Activated T-helper 1 cell treated with Interleukin-2 at 50 U/mL for 16 hours (primary cell): ENCODE measurements around the gene GFPT1.
"Not testable (repeated sequence)": the region's sequence is repeated elsewhere in the genome, so short reads cannot be mapped to it uniquely, and the experiment has no call there.

Experiments
- DNase-seq: peaks from one replicate; pipeline ENCODE4 v3.0.0-alpha.2; 2020; ENCODE audit warnings: low read depth

GFPT1 gene

DNA sequence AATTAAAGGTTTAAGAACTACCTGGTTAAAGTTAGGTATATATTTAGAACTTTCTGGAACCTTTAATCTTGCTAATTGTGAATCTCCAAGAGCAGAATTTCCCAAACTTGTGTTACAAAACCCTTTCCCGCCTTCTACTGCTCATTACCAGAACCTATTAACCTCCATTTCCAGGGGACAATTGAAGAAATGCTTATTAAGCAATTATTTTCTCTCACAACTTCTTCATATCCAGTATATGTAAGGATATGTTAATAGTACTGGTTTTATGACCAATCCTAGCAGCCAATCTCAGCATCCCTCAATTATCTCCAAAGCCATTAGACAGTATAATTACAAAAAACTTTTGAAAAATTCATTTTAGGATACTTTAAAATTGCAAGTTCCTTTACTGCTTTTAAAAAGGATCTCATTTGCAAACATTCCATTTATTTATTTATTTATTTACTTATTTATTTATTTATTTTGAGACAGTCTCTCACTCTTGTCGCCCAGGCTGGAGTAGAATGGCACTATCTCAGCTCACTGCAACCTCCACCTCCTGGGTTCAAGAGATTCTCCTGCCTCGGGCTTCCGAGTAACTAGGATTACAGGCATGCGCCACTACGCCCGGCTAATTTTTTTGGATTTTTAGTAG lies 3.7 kb downstream of the GFPT1 start:
- no peak for DNase-seq

DNA sequence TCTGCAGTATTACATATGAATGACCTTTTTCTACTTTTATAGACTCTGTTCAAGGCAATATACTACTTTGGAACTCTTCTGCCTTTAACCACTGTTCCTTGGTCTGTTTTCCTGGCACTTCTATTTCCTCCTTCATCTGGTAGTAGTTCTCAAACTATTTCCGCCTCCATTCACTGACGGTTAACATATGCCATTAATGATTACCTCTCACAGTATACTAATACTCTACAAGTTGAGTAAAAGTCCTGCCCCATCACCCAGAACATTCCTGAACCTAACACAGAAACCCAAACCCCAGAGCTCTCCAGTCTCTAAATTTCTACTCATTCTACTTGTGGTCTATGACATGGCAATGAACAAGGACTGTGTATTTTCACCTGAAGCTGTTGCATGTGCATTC lies 4.5 kb downstream of the GFPT1 start:
- no peak for DNase-seq

DNA sequence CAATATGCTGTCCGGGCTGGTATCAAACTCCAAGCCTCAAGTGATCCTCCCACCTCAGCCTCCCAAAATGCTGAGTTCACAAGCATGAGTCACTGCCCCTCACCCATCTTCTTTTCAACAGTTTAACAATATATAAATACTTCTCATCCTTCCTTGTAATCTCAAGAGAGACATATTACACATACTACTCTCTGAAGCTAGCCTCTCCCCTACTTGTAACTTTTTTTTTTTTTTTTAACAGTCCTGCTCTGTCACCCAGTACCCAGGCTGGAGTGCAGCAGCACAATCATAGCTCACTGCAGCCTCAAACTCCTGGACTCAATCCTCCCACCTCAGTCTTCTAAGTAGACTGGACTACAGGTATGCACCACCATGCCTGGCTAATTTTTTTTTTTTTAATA lies 5.7 kb downstream of the GFPT1 start:
- no peak for DNase-seq

DNA sequence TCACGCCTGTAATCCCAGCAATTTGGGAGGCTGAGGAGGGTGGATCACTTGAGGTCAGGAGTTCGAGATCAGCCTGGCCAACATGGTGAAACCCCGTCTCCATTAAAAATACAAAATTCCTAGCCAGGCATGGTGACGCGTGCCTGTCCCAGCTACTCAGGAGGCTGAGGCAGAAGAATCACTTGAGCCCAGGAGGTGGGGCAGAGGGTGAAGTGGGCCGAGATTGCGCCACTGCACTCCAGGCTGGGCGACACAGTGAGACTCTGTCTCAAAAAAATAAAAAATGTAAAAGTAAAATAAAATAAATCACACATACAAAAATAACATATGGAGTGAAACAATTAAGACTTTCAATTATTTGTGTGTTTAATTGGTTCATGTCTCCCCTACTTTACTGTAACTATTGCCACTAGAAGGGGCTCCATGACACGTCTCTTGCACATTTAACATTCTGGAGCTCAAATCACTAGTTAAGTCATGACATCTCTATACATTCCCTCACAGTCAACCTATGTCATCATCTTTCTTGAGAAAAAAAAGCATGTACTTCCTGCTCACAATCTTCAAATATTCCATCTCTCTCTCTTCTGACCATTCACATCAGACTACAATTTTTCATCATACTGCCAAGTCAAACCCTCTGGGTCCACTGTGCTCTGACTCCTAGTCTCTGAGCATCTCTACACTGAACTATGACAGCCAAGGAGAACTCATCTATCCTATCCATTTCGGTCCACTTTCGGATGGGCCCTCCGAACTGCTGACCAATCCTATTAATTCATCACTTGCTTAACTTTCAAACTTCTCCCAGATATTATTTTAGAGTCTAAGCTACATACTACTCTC lies 6.7 kb downstream of the GFPT1 start:
- no peak for DNase-seq

DNA sequence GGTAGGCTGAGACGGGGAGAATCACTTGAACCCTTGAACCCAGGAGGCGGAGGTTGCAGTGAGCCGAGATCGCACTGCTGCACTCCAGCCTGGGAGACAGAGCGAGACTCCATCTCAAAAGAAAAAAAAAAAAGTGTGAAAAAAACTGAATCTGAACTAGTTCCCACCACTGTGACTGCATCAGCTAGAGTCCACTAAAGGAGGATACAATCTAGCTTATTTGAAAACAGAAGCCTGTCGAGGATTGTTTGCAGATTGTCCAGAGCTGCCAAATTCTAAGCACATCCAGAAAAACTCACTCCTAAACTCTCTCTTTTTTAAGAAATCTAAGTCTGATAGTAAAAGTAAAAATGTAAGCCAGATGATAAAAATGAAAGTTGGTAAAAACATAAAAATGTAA lies 10.6 kb downstream of the GFPT1 start:
- DNase-seq, result no peak

- DNase-seq, result no peak
These were observed 11.3 kb downstream of the GFPT1 start for GRCh38 chr2:69375494-69376353.

DNA sequence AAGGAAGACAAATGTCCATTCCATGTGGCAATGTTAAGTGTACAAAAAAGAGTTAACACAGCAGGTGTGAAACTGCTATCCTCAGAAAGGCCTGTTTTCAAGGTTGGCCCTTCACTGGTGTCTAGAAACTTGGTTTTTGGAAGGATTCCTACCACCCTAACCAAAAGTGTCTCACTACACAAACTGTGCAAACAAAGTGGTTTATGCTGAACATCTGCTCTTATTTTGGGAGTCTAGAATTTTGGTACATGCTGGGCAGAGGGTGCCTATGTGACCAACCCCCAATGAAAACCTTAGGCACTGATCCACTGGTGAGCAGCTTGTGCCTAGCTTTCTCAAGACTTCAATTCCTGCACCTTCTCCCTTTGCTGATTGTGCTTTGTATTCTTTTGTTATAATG lies 14.3 kb downstream of the GFPT1 start:
- DNase-seq, result no peak

DNA sequence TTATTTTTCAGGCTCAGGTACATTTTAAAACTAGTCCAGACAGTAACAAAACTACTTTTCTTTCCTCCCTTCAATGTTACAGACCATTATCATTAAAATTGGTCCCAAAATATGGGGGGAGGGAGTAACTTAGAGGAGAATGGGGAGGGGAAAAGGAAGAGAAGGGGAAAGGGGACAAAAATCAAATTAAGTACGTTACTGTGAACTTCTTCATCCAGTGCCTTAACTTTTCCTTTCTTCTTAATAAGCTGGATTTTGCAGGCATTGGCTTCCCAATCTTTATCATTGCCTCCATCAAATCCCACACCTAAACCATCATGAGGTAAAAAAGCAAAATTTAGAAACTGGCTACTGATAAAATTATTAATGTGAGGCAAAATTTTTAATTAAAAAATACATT lies 17.2 kb downstream of the GFPT1 start:
- DNase-seq, result no peak

GRCh38 chr2:69368588-69368987 lies 18.4 kb downstream of the GFPT1 start:
- DNase-seq, result no peak

DNA sequence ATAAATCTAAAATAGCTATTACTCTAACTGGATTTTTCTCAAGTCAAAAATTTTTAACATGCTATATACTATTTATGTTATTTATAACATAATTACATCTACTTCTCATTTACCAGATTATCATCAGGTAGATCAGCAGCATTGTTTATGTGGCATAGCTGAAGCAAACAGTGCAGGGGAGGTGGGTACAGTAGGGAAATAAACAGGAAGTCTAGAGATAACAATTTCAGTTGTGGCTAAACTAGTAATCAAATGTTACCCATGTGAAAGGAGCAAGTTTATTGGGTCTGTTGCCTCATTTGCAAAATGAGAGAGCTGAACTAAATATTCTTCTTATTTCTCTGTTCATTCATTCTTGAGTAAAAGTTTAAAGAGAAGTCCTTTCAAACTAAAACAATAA lies 27.7 kb downstream of the GFPT1 start:
- DNase-seq, result no peak

- DNase-seq, result no peak
These were observed 28.1 kb downstream of the GFPT1 start for GRCh38 chr2:69358914-69359313.

DNA sequence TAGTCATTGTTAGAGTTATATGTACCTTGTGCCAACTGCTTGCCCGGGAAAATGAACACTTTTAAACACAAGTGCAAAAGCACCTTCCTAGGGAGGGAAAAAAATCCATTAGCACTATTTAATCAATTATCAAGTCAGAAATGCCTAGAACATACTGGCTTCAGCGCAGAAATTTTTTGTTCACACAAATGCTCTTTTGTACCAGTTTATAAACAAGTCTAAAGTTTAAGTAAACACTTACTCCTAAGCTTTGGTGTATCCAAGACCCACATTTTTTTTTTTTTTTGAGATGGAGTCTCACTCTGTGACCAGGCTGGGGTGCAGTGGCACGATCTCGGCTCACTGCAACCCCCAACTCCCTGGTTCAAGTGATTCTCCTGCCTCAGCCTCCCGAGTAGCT lies 30.6 kb downstream of the GFPT1 start:
- no peak for DNase-seq

DNA sequence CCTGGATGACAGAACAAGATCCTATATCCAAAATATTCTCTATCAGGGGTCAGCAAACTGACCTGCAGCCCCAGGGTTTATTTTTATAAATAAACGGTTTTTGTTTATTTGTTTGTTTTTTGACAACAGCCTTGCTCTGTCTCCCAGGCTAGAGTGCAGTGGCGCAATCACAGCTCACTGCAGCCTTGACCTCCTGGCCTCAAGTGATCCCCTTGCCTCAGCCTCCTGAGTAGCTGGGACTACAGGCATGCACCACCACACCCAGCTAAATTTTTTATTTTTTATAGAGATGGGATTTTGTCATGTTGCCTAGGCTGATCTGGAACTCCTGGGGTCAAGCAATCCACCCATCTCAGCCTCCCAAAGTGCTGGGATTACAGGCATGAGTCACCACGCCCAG lies 32.1 kb downstream of the GFPT1 start:
- not testable (repeated sequence) for DNase-seq

DNA sequence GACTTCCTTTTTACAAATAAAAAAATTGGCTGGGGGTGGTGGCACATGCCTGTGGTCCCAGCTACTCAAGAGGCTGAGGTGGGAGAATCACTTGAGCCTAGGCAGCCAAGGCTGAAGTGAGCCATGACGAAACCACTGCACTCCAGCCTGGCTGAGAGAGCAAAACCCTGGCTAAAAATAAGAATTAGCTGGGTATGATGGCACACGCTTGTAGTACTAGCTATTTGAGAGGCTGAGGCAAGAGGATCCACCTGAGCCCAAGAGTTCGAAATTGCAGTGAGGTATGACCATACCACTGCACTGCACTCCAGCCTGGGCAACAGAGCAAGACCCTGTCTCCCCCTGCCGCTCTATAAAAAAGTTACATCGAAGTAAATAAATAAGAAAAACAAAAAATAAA lies 33.7 kb downstream of the GFPT1 start:
- no peak for DNase-seq

GRCh38 chr2:69348781-69349180 lies 38.2 kb downstream of the GFPT1 start:
- DNase-seq, result no peak

- DNase-seq, result no peak
These were observed 41.6 kb downstream of the GFPT1 start for GRCh38 chr2:69345434-69345833.

GRCh38 chr2:69344305-69344704 lies 42.7 kb downstream of the GFPT1 start:
- DNase-seq, result no peak

GRCh38 chr2:69340101-69340775 lies 46.8 kb downstream of the GFPT1 start:
- DNase-seq, result no peak

DNA sequence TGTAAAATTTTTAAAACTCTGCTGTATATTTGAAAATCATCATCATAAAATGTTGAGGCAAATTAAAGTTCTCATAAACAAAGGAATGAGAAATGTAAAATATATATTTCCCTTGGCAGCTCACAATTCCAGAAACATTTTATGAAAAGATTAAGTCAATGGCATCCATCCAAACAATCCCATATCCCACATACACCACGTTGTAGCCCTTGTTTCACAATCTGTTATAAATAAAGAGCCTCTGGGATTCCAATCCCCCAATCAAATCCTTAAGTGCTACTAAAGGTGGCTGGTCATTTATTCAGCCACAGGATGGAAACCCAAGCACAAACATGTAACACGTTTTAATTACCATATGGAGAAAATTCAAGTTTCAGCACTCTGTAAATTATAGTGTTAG lies 51.7 kb downstream of the GFPT1 start:
- DNase-seq, result no peak

DNA sequence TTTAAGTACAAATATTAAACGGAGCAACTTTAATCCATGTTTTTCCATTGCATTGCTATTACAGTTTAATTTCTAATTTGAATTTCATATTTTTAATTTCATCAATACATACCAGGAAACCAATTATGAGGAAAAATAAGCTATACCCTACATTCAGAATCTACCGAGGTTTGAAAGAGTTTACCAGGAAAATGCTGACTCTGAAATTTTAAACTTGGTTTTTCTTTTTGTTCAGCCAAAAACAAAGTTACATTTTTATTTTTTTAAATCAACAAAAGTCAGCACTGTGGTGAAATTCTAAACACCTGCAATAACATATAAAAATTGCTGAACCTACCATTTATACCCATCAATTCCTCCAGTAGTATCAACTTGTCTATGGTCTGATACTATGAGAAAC lies 53.7 kb downstream of the GFPT1 start:
- DNase-seq, result no peak

DNA sequence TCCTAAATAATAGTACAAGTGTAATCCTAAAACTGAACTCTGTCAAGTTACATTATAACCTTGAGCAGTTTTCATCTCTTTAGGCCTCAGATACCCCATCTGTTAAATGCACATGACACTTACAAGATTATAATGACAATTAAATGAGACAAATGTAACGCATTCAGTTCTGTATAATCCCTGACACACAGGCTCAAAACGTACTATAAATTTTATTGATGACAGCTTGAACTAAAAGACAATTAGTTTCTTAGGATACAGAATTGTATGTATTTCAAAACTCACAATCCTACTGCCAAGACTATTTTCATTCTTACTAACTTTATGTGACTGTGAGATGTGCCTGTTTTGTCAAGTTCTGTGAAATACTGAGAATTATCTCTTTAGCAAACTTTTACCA lies 56.2 kb downstream of the GFPT1 start:
- DNase-seq, result no peak

DNA sequence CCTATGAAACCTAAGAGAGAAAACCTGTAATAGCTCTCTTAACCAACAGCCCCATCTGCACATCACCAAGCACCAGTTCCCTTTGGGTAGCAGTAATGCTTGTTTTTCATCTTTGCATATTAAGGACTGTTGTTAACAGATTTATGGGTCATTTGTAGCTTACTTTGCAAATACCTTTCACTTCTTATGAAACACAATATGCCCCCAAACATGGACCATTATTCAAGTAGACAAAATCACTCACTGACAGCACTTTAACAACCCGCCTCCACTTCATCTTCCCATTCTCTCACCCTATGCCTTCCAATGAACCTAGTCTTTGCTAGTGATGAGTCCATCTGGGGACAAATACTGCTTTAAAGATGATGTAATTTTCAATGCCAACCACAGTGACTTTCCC lies 64.4 kb downstream of the GFPT1 start:
- DNase-seq, result no peak
